Measurements from ENCODE around the gene NR5A2.
"Not testable (repeated sequence)": the region's sequence is repeated elsewhere in the genome, so short reads cannot be mapped to it uniquely, and the experiment has no call there.

The NR5A2 gene

GRCh38 chr1:200172311-200172710, 144.8 kb downstream of the NR5A2 start:
- DNase-seq, result no peak

- no peak for DNase-seq
Measured at GRCh38 chr1:200173097-200173618, 145.6 kb downstream of the NR5A2 start.

- DNase-seq, result no peak
Measured at GRCh38 chr1:200174525-200175295, 147.2 kb downstream of the NR5A2 start.

- DNase-seq, result no peak
Measured at GRCh38 chr1:200176181-200176580, 148.7 kb downstream of the NR5A2 start.

- DNase-seq, result no peak
Measured at GRCh38 chr1:200176798-200177197, 149.3 kb downstream of the NR5A2 start.

- no peak for DNase-seq
Measured at GRCh38 chr1:200178340-200178739, 150.8 kb downstream of the NR5A2 start.

- DNase-seq, result no peak
Measured at GRCh38 chr1:200179126-200179780, 151.7 kb downstream of the NR5A2 start.

GRCh38 chr1:200179781-200180160, 152.3 kb downstream of the NR5A2 start:
- no peak for DNase-seq

- no peak for DNase-seq
Measured at GRCh38 chr1:200180821-200181220, 153.3 kb downstream of the NR5A2 start.

GRCh38 chr1:200181861-200182260, 154.4 kb downstream of the NR5A2 start:
- no peak for DNase-seq

- no peak for DNase-seq
Measured at GRCh38 chr1:200182701-200183100, 155.2 kb downstream of the NR5A2 start.

GRCh38 chr1:200183637-200184036, 156.1 kb downstream of the NR5A2 start:
- no peak for DNase-seq

GRCh38 chr1:200184196-200184595, 156.7 kb downstream of the NR5A2 start:
- peak; percentile 68 for DNase-seq

GRCh38 chr1:200185191-200185590, 157.7 kb downstream of the NR5A2 start:
- not testable (repeated sequence) for DNase-seq

GRCh38 chr1:200187332-200187731, 159.8 kb downstream of the NR5A2 start:
- not testable (repeated sequence) for DNase-seq

- DNase-seq, result no peak
Measured at GRCh38 chr1:200191993-200192392, 164.5 kb downstream of the NR5A2 start.

GRCh38 chr1:200194477-200194876, 167.0 kb downstream of the NR5A2 start:
- DNase-seq, result no peak

- peak; percentile 97 for DNase-seq
Measured at GRCh38 chr1:200198236-200198635, 170.7 kb downstream of the NR5A2 start.

GRCh38 chr1:200205216-200205995, 177.9 kb downstream of the NR5A2 start:
- no peak for DNase-seq

GRCh38 chr1:200206340-200206739, 178.8 kb downstream of the NR5A2 start:
- no peak for DNase-seq

GRCh38 chr1:200206761-200207160, 179.3 kb downstream of the NR5A2 start:
- DNase-seq, result no peak

- no peak for DNase-seq
Measured at GRCh38 chr1:200207711-200208126, 180.2 kb downstream of the NR5A2 start.

GRCh38 chr1:200211157-200211556, 183.6 kb downstream of the NR5A2 start:
- no peak for DNase-seq
